Uterus (tissue), 2 donors: ENCODE results near the gene DLK2.

Experiments
- CTCF ChIP-seq, 4 experiments: fragments of 200-600 bp in 2 of 4; fragments of 450-650 bp in 2 of 4; sonication (generic) in 2 of 4; IDR thresholded peaks; one replicate each; pipeline ENCODE4 v1.5.1; 2016 to 2019; ENCODE audit warnings: antibody characterized with exemption in 4 of 4, mild to moderate bottlenecking in 2 of 4, moderate library complexity in 1 of 4
- POLR2A ChIP-seq, 2 donors: fragments of 450-650 bp; IDR thresholded peaks; one replicate each; pipeline ENCODE4 v1.6.1; 2016; ENCODE audit warnings: antibody characterized with exemption in 2 of 2, mild to moderate bottlenecking in 1 of 2, moderate library complexity in 1 of 2

- TF ChIP-seq CTCF (IDR thresholded peaks at IDR 0.05) (no peak), POLR2A (IDR thresholded peaks at IDR 0.05) (no peak)
These were observed 27.2 kb downstream of the DLK2 start for GRCh38 chr6:43428112-43428570.
